AML-193 (cell line): ENCODE results near the gene SNED1.

Experiments used
- DNase-seq, 2 experiments: peaks; one replicate each; lab custom pipeline; 2025; lab: John Stamatoyannopoulos, UW

Gene SNED1

DNA sequence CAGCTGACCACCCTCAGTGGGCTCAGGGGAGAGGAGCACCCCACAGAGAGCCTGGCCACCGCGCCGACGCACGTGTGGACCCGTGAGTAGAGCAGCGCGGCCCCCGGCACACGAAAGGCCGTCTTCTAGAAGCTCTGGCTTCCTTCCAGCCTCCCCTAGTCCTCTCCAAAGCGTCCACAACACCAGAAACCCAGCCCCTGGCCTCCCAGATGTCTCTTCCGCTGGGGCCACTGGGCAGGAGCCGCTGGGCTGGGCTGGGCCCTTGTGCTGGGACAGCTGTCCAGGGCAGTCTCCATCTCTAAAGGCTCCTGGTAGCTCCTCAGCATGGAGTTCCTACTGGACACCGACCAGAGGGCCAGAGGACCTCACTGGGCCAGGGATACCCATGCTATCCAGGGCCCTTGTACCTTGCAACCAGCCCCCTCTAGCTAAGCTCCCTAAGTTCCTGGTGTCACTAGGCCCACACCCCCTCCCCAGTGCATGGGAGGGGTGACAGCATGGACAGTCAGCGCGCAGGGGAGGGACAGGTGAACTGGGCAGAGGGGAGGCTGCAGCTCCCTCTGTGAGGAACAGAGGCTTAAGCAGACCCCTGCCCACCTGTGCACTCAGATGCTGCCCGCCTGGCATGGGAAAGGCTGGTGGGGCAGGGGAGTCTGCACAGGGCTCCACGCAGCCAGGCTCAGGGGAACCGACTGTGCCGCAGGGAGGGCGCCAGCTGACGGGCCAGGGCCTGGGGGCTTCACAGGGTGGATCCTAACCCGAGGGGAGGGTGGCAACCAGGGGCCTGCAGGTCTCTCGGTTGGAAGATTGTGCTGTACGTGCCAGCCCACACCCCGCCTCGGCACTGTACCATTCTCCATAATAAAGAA, 70.8 kb downstream of the SNED1 start:
- DNase-seq: no peak

DNA sequence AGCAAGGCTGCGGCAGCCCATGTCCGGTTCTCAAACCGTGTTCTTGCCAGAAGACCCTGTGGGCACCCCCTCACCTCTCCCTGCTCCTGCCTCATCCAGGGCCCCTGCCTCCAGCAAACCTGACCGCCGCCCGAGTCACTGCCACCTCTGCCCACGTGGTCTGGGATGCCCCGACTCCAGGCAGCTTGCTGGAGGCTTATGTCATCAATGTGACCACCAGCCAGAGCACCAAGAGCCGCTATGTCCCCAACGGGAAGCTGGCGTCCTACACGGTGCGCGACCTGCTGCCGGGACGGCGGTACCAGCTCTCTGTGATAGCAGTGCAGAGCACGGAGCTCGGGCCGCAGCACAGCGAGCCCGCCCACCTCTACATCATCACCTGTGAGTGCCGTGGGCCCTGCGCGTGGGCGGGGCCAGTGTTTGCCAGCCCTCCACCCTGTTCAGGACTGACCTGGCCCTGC, 71.4 kb downstream of the SNED1 start:
- DNase-seq: no peak

DNA sequence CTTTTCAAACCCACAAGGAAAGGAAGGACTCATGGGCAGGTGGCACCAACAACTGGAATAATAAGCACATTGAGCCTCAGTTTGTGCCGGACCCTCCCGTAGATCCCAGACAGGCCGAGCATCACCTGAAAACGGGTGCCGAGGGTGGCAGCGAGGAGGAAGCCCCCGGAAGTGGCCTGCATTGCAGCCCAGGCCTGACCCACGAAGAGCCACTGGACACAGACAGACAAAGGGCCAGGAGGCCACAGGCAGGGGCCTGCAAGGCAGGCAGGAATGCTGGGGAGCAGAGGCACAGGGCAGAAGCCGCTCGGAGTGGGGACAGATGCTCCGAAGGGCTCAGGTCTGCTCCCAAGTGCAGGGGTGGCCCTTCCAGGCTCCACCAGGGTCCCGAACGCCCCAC, 71.9 kb downstream of the SNED1 start:
- no peak for DNase-seq

DNA sequence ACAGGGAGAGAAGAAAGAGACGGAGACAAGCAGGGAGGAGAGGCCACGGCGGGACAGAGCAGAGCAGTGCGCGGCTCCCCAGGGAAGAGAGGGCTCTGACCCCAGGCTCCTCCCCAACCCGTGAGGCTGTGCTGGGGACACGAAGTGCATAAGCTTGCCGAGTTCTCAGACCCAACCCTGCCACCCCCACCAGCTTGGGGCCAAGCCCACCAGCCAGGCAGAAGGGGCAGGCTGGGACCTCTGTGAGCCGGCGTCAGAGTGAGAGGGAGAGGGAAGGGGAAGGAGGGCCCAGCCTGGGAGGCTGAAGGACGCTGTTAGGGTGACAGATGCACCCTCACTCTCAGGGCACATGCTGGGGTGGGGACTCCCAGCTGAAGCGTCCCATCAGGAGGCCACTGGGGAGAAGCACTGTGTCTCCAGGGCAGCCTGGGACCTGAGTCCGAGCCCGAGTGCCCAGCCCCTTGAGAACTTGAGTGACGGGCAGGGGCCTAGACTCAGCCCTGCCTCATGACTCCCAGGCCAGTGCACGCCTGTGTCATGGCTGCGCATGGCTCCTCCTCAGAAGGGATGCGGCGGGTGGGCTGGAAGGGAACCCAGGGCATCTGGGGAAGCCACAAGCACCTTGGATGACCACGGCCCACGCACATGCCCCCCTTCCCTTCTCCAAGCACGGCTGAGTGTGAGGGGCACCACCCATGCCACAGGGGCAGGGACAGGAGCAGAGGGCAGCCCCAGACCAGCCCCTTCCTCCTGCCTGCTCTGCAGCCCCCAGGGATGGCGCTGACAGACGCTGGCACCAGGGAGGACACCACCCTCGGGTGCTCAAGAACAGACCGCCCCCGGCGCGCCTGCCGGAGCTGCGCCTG, 72.6 kb downstream of the SNED1 start:
- no peak for DNase-seq

DNA sequence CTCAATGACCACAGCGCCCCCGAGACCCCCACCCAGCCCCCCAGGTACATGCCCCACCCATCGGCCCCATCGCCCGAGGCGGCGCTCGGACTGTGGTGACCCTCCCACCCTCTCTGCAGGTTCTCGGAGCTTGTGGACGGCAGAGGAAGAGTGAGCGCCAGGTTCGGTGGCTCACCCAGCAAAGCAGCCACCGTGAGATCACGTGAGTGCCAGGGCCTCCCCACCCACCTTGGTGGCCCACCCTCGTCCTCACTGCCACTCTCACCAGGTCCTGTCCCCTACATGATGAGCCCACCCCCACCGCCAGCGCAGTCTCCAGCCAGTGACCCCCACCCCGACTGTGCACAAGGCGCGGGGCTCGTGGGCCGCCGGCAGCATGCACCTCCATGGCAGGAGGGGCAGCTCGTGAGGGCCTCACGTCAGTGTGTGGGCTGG, 73.3 kb downstream of the SNED1 start:
- no peak for DNase-seq

DNA sequence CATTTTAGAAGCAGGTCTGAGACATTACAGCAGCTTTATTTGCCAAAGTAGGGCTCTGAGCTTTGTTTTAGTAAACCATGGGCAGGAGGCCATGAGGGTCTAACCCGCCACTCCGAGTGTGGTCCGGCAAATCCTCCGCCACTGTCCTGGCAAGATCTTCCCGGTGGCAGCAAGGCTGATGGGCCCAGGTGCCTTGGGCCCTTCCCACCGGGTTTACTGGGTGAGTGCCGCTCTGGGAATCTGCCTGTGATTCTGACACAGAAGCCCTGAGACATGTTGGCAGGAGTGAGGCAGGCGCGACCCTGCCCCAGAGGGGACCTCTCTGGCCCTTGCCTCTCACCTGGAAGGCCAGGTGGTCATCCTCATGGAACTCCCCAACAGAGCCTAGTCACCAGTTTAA, 73.7 kb downstream of the SNED1 start:
- no peak for DNase-seq

GRCh38 chr2:241072553-241073165, 74.2 kb downstream of the SNED1 start:
- DNase-seq: no peak

- DNase-seq: no peak
Measured at GRCh38 chr2:241073166-241074064, 75.0 kb downstream of the SNED1 start.

DNA sequence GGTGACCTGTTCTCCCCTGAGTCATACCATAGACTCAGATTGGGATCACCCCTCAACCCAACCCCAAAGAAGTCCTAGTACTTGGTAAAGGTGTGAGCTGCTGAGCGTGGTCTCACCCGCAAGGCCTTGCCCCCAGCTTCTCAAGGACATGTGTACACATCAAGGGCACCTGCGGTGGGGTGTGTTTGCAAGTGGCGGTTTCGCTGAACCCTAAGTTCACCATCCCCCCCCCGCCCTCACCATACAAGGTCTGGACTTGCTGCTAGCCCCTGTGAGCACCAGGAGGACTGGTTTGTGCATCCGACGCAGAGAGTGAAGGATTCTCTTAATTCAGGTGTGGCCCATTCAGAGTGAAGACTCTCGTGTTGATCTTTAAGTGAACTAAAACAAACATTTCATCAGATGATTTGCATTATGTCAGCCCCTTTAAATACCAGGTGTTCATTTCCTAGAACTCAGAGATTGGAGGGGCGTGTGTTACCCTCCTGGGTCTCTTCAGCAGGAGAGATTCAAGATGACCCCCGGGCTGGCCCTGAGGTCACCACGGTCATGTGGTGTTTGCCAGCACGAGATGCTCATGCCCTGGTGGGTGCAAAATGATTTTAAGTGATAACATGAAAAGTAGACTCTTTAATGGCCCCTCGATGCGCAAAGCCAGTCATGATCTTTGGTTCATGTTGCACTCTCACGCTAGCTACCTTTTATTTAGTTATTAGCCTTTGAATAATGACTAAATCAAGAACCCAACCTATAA, 75.8 kb downstream of the SNED1 start:
- DNase-seq: no peak

- DNase-seq: no peak
Measured at GRCh38 chr2:241074901-241075540, 76.6 kb downstream of the SNED1 start.

DNA sequence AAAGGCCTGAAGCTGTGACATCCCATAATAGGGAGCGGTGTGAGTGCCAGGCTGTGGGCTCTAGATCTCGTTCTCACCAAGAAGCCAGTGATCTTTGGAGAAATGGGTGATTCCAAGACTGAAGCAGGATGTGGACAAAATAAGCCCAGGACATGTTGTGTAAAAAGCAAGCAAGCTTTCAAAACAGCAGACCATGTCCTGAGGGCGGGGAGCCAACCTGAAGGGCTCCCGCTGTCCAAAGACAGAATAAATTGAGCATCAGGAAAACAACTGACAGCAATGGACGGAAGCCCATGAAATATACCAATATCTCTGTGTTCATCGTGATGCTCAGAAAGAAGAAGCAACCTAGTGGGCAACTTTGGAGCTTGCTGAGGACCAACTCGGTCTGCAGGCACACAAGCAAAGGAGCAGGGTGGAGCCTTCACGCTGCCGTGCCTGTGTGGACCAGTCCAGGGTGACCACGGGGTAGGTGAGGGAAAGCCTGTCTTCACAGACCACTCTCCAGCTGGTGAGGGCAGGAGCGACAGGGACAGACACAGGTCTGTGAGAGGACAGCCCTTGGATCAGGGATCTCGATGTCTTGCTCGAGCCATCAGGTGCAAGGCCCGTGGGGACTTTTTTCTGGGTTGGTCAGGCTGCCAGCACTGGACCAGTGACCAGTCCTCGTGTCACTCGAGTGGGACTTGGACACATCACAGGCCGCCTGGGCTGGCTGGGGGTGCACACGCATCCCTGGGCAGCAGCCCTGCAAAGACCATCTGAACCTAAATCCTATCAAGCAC, 82.2 kb downstream of the SNED1 start:
- DNase-seq: no peak

GRCh38 chr2:241081190-241081642, 82.8 kb downstream of the SNED1 start:
- DNase-seq: no peak

GRCh38 chr2:241081643-241082340, 83.4 kb downstream of the SNED1 start:
- DNase-seq: no peak

DNA sequence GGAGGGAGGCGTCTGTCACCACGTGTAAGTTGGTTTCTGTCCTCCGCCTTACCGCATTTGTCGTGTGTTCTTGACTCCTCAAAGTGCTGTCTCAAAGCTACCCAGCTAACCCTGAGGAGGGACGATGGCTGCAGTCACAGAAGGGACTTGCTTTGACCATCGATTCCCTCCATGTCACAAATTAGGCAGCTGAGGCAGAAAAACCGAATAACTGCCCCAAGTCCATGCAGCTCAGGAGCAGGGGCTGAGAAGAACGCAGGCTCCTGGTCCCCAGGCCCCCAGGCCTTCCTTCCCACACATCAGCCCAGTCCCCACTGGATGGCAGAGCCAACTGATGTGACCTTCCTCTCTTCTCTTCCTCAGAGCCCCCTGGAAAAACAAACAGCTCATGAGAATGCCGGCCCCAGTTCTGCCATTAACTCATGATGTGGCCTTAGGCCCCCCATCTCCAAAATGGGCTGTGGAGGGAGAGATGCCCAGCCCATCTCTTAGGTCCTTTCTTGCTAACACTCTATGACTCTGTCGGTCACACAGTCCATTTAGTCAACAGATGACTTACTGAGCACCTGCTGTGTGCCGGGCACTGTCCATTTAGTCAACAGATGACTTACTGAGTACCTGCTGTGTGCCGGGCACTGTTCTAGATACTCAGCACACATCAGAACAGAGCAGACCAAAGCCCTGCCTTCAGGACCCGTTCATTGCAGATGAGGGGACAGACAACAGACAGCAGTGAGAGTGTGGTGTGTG, 84.1 kb downstream of the SNED1 start:
- no peak for DNase-seq

- no peak for DNase-seq
Measured at GRCh38 chr2:241083091-241083415, 84.6 kb downstream of the SNED1 start.

DNA sequence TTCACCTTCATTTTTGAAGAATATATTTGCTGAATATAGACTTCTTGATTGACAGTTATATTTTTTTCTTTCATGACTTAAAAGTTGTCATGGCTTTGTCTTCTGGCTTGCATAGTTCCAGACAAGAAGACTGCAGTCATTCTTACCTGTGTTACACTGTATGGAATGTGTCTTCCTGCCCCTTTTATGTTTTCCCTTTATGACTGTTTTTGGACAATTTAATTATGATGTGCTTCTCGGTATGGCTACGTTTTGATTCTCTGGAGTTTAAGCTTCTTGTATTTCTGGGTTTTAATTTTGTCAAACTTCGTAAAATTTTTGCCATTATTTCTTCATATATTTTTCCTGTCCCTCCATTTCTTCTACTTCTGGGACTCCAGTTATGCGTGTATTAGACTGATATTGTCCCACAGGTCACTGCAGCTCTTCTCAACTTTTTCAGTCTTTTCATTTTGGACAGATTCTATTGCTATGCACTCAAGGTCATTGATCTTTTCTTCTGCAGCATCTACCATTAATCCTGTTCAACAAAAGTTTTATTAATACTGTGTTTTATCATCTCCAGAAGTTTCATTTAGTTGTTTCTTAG, 86.5 kb downstream of the SNED1 start:
- no peak for DNase-seq

DNA sequence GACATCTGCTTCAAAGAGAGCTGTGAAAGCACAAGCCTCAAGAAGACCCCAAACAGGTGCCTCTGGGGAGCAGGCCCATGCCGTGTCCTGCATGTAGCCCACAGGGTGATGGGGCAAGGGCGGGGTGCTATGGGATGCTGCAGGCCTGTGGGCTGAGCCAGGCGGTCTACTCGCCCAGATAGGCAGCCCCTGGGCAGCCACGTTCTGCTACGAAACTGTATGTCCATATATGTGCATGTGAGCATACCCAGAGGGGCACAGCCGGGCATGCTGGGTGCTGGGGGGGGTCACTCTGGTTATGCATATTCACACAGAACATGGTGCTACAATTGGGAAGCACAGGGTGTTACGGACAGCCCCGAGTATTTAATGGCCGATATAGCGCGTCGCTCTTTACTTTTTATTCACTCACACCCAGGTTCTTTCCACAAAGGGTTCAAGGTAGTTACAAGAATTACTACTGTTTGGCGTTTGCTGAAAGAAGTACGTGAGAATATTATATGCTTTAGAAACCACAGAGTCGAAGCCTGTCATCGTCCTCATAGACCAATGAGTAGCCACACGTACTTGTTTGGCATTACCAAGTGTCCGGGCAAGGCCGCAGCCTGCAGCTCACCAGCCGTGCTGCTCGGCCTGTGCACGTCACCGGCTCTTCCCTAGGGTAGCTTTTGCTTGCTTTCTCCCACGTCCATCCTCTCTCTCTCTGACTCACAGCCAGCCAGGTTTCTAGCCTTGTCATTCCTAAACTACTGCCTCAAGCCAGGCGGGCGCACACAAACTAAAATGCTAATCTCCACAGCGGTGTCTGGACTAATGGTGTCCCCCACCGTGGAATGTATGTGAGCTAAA, 89.2 kb downstream of the SNED1 start:
- DNase-seq: no peak
